Renal cortical epithelial cell (primary cell): ENCODE results near the gene PARP3. TPM values are rescaled to one million over a fixed set of nuclear protein-coding genes. Genes with fewer than 3 reads are reported as not detected.
"Not testable (repeated sequence)": the region's sequence is repeated elsewhere in the genome, so short reads cannot be mapped to it uniquely, and the experiment has no call there.

ENCODE experiments used
- DNase-seq: peaks from one replicate; pipeline ENCODE4 v3.0.0-alpha.2; 2011; ENCODE audit warnings: low read depth
- total RNA-seq: library from RNA; depleted of rRNA; stranded (reverse); fragments of >200 nt; gene quantifications from 2 replicates; pipeline ENCODE4 v1.2.3, GENCODE V29; 2014

The PARP3 gene
- total RNA-seq, 1 donor from 2014 or later = 58.4 TPM

- DNase-seq = no peak
These were observed 42.9 kb downstream of the PARP3 start for GRCh38 chr3:51985063-51985462.

GRCh38 chr3:51986010-51986947, 44.1 kb downstream of the PARP3 start:
- no peak for DNase-seq

GRCh38 chr3:51987568-51987967, 45.4 kb downstream of the PARP3 start:
- no peak for DNase-seq

GRCh38 chr3:51988286-51989146, 46.4 kb downstream of the PARP3 start:
- DNase-seq = no peak

- not testable (repeated sequence) for DNase-seq
These were observed 48.4 kb downstream of the PARP3 start for GRCh38 chr3:51990501-51990971.

GRCh38 chr3:51992017-51992682, 50.0 kb downstream of the PARP3 start:
- no peak for DNase-seq

- DNase-seq = not testable (repeated sequence)
These were observed 51.5 kb downstream of the PARP3 start for GRCh38 chr3:51993657-51994056.

GRCh38 chr3:51994530-51994929, 52.4 kb downstream of the PARP3 start:
- DNase-seq = no peak

GRCh38 chr3:51995346-51996163, 53.4 kb downstream of the PARP3 start, which contains the start of gene RPL29:
Gene RPL29, minus strand, starts transcription at chr3:51995895. Its CDS starts 434 bp downstream, at chr3:51995461.
- peak; percentile 91 for DNase-seq

GRCh38 chr3:51997172-51997571, 55.0 kb downstream of the PARP3 start:
- no peak for DNase-seq

GRCh38 chr3:51997935-51998596, 55.9 kb downstream of the PARP3 start:
- peak; percentile 83 for DNase-seq

Other genes starting within 250 kb of the PARP3 start
- 0.05 TPM in 1 of 2 replicates, not detected in the other for gene GRM2, start 235.3 kb upstream of the PARP3 start, total RNA-seq
- gene IQCF6, start 163.1 kb upstream of the PARP3 start, total RNA-seq = not detected in 2 replicates
- not detected in 2 replicates for gene IQCF2, start 80.7 kb upstream of the PARP3 start, total RNA-seq
- not detected in 2 replicates for gene IQCF5, start 66.8 kb upstream of the PARP3 start, total RNA-seq
- not detected in 2 replicates for gene IQCF1, start 39.0 kb upstream of the PARP3 start, total RNA-seq
- 17.1 and 37.5 TPM in 2 replicates for gene RRP9, start 459 bp upstream of the PARP3 start, total RNA-seq
- gene GPR62, start 13.0 kb downstream of the PARP3 start, total RNA-seq = not detected in 2 replicates
- 51.7 and 69.4 TPM in 2 replicates for gene PCBP4, start 25.1 kb downstream of the PARP3 start, total RNA-seq
- gene ABHD14B, start 31.7 kb downstream of the PARP3 start, total RNA-seq = 22.2 and 22.7 TPM in 2 replicates
- 8.7 and 16.3 TPM in 2 replicates for gene ABHD14A, start 32.7 kb downstream of the PARP3 start, total RNA-seq
- gene ACY1, start 41.2 kb downstream of the PARP3 start, total RNA-seq = 53.1 and 140 TPM in 2 replicates
- 846 and 1,109 TPM in 2 replicates for gene RPL29, start 53.5 kb downstream of the PARP3 start, total RNA-seq
- gene DUSP7, start 114.2 kb downstream of the PARP3 start, total RNA-seq = 6.2 and 8.2 TPM in 2 replicates
- 2.5 and 5.0 TPM in 2 replicates for gene POC1A, start 212.1 kb downstream of the PARP3 start, total RNA-seq